Breast epithelium (tissue), 3 donors: ENCODE data around the gene ZNF564.

Experiments used
- POLR2A ChIP-seq: fragments of 450-650 bp; IDR thresholded peaks from one replicate; pipeline ENCODE4 v1.6.1; 2016; ENCODE audit warnings: antibody characterized with exemption, mild to moderate bottlenecking, moderate library complexity
- POLR2AphosphoS5 ChIP-seq, 3 donors: sonication (generic); formaldehyde crosslinking; IDR thresholded peaks; one replicate each; pipeline ENCODE4 v1.6.1; 2017; ENCODE audit warnings: antibody characterized with exemption in 3 of 3
- TF ChIP-seq, protein P1 (sequence below), 3 donors: fragments of 450-650 bp; IDR thresholded peaks; one replicate each; pipeline ENCODE4 v1.5.1; 2016 to 2017; ENCODE audit warnings: antibody characterized with exemption in 3 of 3, mild to moderate bottlenecking in 3 of 3, moderate library complexity in 3 of 3

DNA sequence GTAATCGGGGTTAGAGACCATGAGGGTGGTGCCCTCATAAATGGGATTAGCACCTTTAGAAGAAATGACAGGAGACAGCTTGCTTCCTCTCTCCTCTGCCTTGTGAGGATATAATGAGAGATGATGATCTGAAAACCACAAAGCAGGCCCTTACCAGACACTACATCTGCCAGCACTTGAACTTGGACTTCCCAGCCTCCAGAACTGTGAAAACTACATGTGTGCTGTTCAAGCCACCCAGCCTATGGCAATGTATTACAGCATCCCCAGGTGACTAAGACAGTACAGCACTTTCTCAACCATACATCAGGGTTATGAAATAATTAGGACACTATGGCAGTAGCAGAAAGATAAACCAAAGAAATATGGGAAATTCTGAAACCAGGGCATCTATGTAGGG, 7.4 kb downstream of the ZNF564 start:
- TF ChIP-seq, protein P1, sequence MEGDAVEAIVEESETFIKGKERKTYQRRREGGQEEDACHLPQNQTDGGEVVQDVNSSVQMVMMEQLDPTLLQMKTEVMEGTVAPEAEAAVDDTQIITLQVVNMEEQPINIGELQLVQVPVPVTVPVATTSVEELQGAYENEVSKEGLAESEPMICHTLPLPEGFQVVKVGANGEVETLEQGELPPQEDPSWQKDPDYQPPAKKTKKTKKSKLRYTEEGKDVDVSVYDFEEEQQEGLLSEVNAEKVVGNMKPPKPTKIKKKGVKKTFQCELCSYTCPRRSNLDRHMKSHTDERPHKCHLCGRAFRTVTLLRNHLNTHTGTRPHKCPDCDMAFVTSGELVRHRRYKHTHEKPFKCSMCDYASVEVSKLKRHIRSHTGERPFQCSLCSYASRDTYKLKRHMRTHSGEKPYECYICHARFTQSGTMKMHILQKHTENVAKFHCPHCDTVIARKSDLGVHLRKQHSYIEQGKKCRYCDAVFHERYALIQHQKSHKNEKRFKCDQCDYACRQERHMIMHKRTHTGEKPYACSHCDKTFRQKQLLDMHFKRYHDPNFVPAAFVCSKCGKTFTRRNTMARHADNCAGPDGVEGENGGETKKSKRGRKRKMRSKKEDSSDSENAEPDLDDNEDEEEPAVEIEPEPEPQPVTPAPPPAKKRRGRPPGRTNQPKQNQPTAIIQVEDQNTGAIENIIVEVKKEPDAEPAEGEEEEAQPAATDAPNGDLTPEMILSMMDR (IDR thresholded peaks at IDR 0.05) = no peak
- no peak for TF ChIP-seq POLR2A
- no peak for TF ChIP-seq POLR2AphosphoS5 (IDR thresholded peaks at IDR 0.05)
